Gastroesophageal sphincter (tissue), 4 donors: Measurements from ENCODE around the gene CHD5. TPM values are rescaled to one million over a fixed set of nuclear protein-coding genes. Genes with fewer than 3 reads are reported as not detected.
A peak's percentile ranks its signal among the peaks of the same experiment; 100 is the strongest.

ENCODE experiments used
- ATAC-seq: fragments of 150-250 bp; one replicate; pipeline ENCODE4 v1.9.1; 2016; ENCODE audit warnings: mild to moderate bottlenecking, moderate library complexity
- H3K27ac ChIP-seq, 4 donors: fragments of 200-600 bp; sonication (generic) in 3 of 4; 1 replicate in 3 of 4; 2 replicates in 1 of 4; pipeline ENCODE4 v1.5.1; 2016 to 2019
- H3K27me3 ChIP-seq: fragments of 200-600 bp; sonication (generic); one replicate; pipeline ENCODE4 v1.5.1; 2019
- H3K36me3 ChIP-seq, 2 donors: fragments of 200-600 bp; sonication (generic); one replicate each; pipeline ENCODE4 v1.5.1; 2019; ENCODE audit warnings: control low read depth in 1 of 2
- H3K4me1 ChIP-seq, 3 donors: fragments of 200-600 bp; sonication (generic); 1 replicate in 2 of 3; 2 replicates in 1 of 3; pipeline ENCODE4 v1.5.1; 2016 to 2019; ENCODE audit warnings: control low read depth in 2 of 3
- H3K4me3 ChIP-seq, 2 donors: fragments of 200-600 bp; sonication (generic); one replicate each; pipeline ENCODE4 v1.5.1; 2019; ENCODE audit warnings: mild to moderate bottlenecking in 1 of 2, moderate library complexity in 1 of 2
- H3K9me3 ChIP-seq, 3 donors: fragments of 200-600 bp; sonication (generic); one replicate each; pipeline ENCODE4 v1.5.1; 2017 to 2019; ENCODE audit warnings: control low read depth in 2 of 3
- EP300 ChIP-seq: sonication (generic); formaldehyde crosslinking; IDR thresholded peaks from one replicate; pipeline ENCODE4 v1.6.1; 2017; ENCODE audit warnings: antibody characterized with exemption, mild to moderate bottlenecking
- POLR2A ChIP-seq, 2 donors: fragments of 450-650 bp; IDR thresholded peaks; one replicate each; pipeline ENCODE4 v1.6.1; 2017; ENCODE audit warnings: antibody characterized with exemption in 2 of 2, mild to moderate bottlenecking in 2 of 2, moderate library complexity in 1 of 2
- POLR2AphosphoS5 ChIP-seq: sonication (generic); formaldehyde crosslinking; IDR thresholded peaks from one replicate; pipeline ENCODE4 v1.6.1; 2017; ENCODE audit warnings: antibody characterized with exemption
- WGBS, 2 donors: methylation state at CpG; one replicate each; pipeline ENCODE4 v1.1.5; 2018; ENCODE audit warnings: low coverage in 1 of 2; 5-methylcytosine and 5-hydroxymethylcytosine counted together
- total RNA-seq, 4 donors: library from RNA; depleted of rRNA; stranded (reverse); fragments of >200 nt; gene quantifications; one replicate each; pipeline ENCODE4 v1.1.0, GENCODE V29; 2016
- TF ChIP-seq, protein P1 (sequence below), 4 experiments: fragments of 200-600 bp in 2 of 4; fragments of 450-650 bp in 2 of 4; sonication (generic) in 1 of 4; IDR thresholded peaks; one replicate each; pipeline ENCODE4 v1.5.1; 2017 to 2019; ENCODE audit warnings: antibody characterized with exemption in 4 of 4, mild to moderate bottlenecking in 2 of 4, moderate library complexity in 2 of 4

The CHD5 gene
- total RNA-seq, 4 donors from 2014 or later = 4.4 to 34.9 (median 9.2) TPM

GRCh38 chr1:6211731-6212130, 31.6 kb upstream of the CHD5 start:
- TF ChIP-seq EP300 (no peak), POLR2A (IDR thresholded peaks at IDR 0.05) (no peak), POLR2AphosphoS5 (no peak)
- TF ChIP-seq, protein P1, sequence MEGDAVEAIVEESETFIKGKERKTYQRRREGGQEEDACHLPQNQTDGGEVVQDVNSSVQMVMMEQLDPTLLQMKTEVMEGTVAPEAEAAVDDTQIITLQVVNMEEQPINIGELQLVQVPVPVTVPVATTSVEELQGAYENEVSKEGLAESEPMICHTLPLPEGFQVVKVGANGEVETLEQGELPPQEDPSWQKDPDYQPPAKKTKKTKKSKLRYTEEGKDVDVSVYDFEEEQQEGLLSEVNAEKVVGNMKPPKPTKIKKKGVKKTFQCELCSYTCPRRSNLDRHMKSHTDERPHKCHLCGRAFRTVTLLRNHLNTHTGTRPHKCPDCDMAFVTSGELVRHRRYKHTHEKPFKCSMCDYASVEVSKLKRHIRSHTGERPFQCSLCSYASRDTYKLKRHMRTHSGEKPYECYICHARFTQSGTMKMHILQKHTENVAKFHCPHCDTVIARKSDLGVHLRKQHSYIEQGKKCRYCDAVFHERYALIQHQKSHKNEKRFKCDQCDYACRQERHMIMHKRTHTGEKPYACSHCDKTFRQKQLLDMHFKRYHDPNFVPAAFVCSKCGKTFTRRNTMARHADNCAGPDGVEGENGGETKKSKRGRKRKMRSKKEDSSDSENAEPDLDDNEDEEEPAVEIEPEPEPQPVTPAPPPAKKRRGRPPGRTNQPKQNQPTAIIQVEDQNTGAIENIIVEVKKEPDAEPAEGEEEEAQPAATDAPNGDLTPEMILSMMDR (IDR thresholded peaks at IDR 0.05) = no peak
- no peaks in the 10 kb centered on the region for H3K9me3 ChIP-seq
- H3K4me3 ChIP-seq = no peak overlapping the region
- H3K4me1 ChIP-seq = peaks cover 0 to 30% (median 12%) of the 10 kb centered on the region in 3 donors
- no peak for ATAC-seq
- H3K36me3 ChIP-seq = peaks cover 0 to 43% of the 10 kb centered on the region in 2 donors
- H3K27me3 ChIP-seq = peaks cover 10% of the 10 kb centered on the region
- no CpG with 5 or more reads among the region's 16 CpGs for WGBS, 2 donors
- H3K27ac ChIP-seq = no peak overlapping the region

- no peak for ATAC-seq
These were observed 30.7 kb upstream of the CHD5 start for GRCh38 chr1:6210591-6211355.

DNA sequence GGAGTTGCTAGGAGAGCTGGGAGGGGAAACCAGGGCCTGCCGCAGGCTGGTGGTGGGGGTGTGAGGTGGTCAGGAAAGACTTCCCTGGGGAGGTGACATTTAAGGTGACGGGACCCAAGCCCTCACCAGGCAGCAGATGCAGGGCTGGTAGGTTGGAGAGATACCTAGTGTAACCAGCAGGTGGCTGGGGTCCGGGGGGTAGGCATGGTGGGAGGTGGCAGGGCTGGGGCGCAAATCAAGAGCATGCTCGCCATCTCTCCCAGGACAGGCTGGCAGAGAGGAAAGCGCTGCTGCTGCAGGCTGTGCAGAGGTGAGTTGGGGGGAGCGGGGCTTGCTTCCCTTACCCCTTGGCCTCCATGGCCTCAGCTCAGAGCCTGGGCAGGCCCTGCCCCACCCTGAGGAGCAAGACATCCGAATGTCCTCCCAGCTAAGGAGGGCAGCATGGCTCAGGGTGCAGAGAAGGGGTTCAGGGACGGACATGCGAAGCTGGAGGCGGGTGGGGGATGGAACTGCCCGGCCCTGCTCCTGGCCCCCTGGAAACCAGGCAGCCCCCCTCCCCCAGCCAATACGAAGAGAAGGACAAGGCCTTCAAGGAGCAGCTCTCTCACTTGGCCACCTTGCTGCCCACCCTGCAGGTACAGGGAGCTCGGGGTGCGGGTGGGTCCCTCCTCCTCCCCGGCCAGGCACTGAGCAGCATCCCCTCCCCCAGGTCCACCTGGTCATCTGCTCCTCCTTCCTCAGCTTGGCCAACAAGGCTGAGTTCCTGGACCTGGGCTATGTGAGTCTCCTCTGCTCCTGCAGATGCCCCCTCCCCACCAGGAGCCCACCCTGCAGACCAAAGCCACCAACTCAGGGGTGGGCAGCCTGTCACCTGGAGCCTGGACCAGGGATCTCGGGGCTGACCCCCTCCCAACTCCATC, 29.8 kb upstream of the CHD5 start:
- Histone ChIP-seq H3K27ac (peak overlapping the region in 1 of 4 donors; percentile 58), H3K9me3 (no peaks in the 10 kb centered on the region), H3K27me3 (peaks cover 17% of the 10 kb centered on the region), H3K36me3 (peaks cover 0 to 31% of the 10 kb centered on the region in 2 donors), H3K4me1 (peaks cover 0 to 48% (median 21%) of the 10 kb centered on the region in 3 donors), H3K4me3 (peak overlapping the region in 1 of 2 donors; percentile 53)
- ATAC-seq = no peak
- WGBS, 2 donors = 80 to 100% methylated on average over 1 to 2 of the region's 17 CpGs
- TF ChIP-seq, protein P1 (IDR thresholded peaks at IDR 0.05) = no peak
- TF ChIP-seq POLR2A (IDR thresholded peaks at IDR 0.05) (no peak), POLR2AphosphoS5 (no peak), EP300 (no peak)

More at GRCh38 chr1:6210591-6211355, 30.7 kb upstream of the CHD5 start:
- Histone ChIP-seq H3K27ac (no peak overlapping the region), H3K4me3 (no peak overlapping the region), H3K4me1 (peaks cover 0 to 39% (median 18%) of the 10 kb centered on the region in 3 donors), H3K9me3 (no peaks in the 10 kb centered on the region), H3K27me3 (peaks cover 17% of the 10 kb centered on the region), H3K36me3 (peaks cover 0 to 35% of the 10 kb centered on the region in 2 donors)
- 100% methylated on average over 1 of the region's 29 CpGs; no CpG with 5 or more reads in 1 of the 2 donors for WGBS, 2 donors
- TF ChIP-seq, protein P1 (IDR thresholded peaks at IDR 0.05) = no peak
- TF ChIP-seq POLR2AphosphoS5 = no peak
- no peak for TF ChIP-seq EP300
- no peak for TF ChIP-seq POLR2A (IDR thresholded peaks at IDR 0.05)

DNA sequence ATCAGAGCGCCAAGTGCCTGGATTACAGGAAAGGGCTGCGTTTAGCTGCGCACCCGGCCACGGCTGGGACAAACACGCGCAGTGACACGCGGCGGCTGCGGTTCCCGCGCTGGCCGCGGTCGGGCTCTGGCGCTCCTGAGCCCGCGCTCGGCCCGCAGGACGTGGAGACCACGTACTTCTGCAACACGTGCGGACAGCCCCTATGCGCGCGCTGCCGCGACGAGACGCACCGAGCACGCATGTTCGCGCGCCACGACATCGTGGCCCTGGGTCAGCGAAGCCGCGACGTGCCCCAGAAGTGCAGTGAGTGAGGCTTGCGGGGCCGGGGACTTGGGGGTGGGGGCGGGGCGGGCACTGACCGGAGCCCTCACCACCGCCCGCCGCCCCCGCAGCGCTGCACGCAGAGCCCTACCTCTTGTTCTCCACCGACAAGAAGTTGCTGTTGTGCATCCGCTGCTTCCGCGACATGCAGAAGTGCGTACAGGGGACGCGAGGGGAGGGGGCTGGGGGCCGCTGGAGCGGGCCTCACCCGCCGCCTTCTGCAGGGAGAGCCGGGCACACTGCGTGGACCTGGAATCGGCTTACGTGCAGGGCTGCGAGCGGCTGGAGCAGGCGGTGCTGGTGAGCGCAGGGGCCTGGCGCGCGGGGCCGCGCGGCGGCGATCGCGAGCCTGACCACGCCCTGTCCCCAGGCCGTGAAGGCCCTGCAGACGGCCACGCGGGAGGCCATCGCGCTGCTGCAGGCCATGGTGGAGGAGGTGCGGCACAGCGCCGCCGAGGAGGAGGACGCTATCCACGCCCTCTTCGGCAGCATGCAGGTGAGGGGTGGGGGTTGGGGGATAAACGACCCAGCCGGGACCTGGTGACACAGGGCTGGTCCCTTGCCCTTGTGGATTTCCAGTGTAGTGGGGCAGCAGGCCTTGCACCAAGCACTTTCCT, 28.9 kb upstream of the CHD5 start:
- H3K4me3 ChIP-seq = peak overlapping the region; percentile 15 to 53
- peaks cover 0 to 31% of the 10 kb centered on the region in 2 donors for H3K36me3 ChIP-seq
- WGBS, 2 donors = 27 to 40% methylated on average over 4 to 31 of the region's 99 CpGs
- no peak for TF ChIP-seq EP300
- TF ChIP-seq, protein P1 (IDR thresholded peaks at IDR 0.05) = peak in 3 of 4 experiments; percentile 76 to 82 (median 78)
- ATAC-seq = peak; percentile 53
- peak overlapping the region in 2 of 4 donors; percentile 26 to 58 for H3K27ac ChIP-seq
- peaks cover 0 to 52% (median 23%) of the 10 kb centered on the region in 3 donors for H3K4me1 ChIP-seq
- no peaks in the 10 kb centered on the region for H3K9me3 ChIP-seq
- H3K27me3 ChIP-seq = peaks cover 17% of the 10 kb centered on the region
